Measurements from ENCODE around the gene THSD4. TPM values are rescaled to one million over a fixed set of nuclear protein-coding genes. Genes with fewer than 3 reads are reported as not detected.
A peak's percentile ranks its signal among the peaks of the same experiment; 100 is the strongest.

THSD4 gene
- total RNA-seq, 1 experiment from 2014 or later = 29.3 TPM

GRCh38 chr15:71357321-71357732, 242.1 kb downstream of the THSD4 start:
- Histone ChIP-seq H3K9me3 (ENCODE audit: insufficient read depth, low read depth) (no peaks in the 10 kb centered on the region), H2AFZ (no peak overlapping the region), H4K20me1 (ENCODE audit: insufficient read depth) (no peaks in the 10 kb centered on the region), H3K79me2 (ENCODE audit: low read depth) (no peaks in the 10 kb centered on the region), H3K27me3 (ENCODE audit: insufficient read depth, low read depth) (no peaks in the 10 kb centered on the region), H3K36me3 (ENCODE audit: low read depth) (no peaks in the 10 kb centered on the region), H3K9me2 (ENCODE audit: insufficient read depth) (no peaks in the 10 kb centered on the region), H3K4me1 (replicated peaks; ENCODE audit: insufficient read depth) (no peaks in the 10 kb centered on the region), H3F3A (ENCODE audit: insufficient read depth, low read depth) (no peaks in the 10 kb centered on the region), H3K27ac (no peak overlapping the region), H3K4me2 (no peak overlapping the region), H3K4me3 (no peak overlapping the region)
- POLR2A ChIA-PET (ENCODE audit: unreplicated experiment) = no interaction called here
- intact Hi-C loops (cut with micrococcal nuclease; ENCODE audit: unreplicated experiment) = no loop called here
- TF ChIP-seq CTCF (conservative IDR thresholded peaks at IDR 0.05) = no peak
- no peak for TF ChIP-seq EZH2 (IDR thresholded peaks at IDR 0.05; ENCODE audit: low read depth)
- BruUV-seq (replicated peaks) = no TSS peak
- peak in 1 of 2 experiments; percentile 16 for DNase-seq
- CTCF ChIA-PET = no interaction called here

- no TSS peak for BruUV-seq (replicated peaks)
- Histone ChIP-seq H2AFZ (no peak overlapping the region), H3K9me2 (ENCODE audit: insufficient read depth) (no peaks in the 10 kb centered on the region), H3K4me3 (no peak overlapping the region), H3F3A (ENCODE audit: insufficient read depth, low read depth) (no peaks in the 10 kb centered on the region), H3K4me1 (replicated peaks; ENCODE audit: insufficient read depth) (no peaks in the 10 kb centered on the region), H4K20me1 (ENCODE audit: insufficient read depth) (no peaks in the 10 kb centered on the region), H3K4me2 (no peak overlapping the region), H3K27me3 (ENCODE audit: insufficient read depth, low read depth) (no peaks in the 10 kb centered on the region), H3K27ac (no peak overlapping the region), H3K36me3 (ENCODE audit: low read depth) (no peaks in the 10 kb centered on the region), H3K9me3 (ENCODE audit: insufficient read depth, low read depth) (no peaks in the 10 kb centered on the region), H3K79me2 (ENCODE audit: low read depth) (no peaks in the 10 kb centered on the region)
- POLR2A ChIA-PET (ENCODE audit: unreplicated experiment) = no interaction called here
- no peak for DNase-seq
- CTCF ChIA-PET = no interaction called here
- intact Hi-C loops (cut with micrococcal nuclease; ENCODE audit: unreplicated experiment) = no loop called here
- TF ChIP-seq EZH2 (IDR thresholded peaks at IDR 0.05; ENCODE audit: low read depth) (no peak), CTCF (conservative IDR thresholded peaks at IDR 0.05) (no peak)
Measured at GRCh38 chr15:71357967-71358366, 242.7 kb downstream of the THSD4 start.

GRCh38 chr15:71359246-71359645, 244.0 kb downstream of the THSD4 start:
- H3K36me3 ChIP-seq (ENCODE audit: low read depth) = no peaks in the 10 kb centered on the region
- BruUV-seq (replicated peaks) = no TSS peak
- TF ChIP-seq CTCF (conservative IDR thresholded peaks at IDR 0.05) (no peak), EZH2 (IDR thresholded peaks at IDR 0.05; ENCODE audit: low read depth) (no peak)
- H2AFZ ChIP-seq = no peak overlapping the region
- no peak overlapping the region for H3K27ac ChIP-seq
- H4K20me1 ChIP-seq (ENCODE audit: insufficient read depth) = no peaks in the 10 kb centered on the region
- no peaks in the 10 kb centered on the region for H3K79me2 ChIP-seq (ENCODE audit: low read depth)
- no peaks in the 10 kb centered on the region for H3K27me3 ChIP-seq (ENCODE audit: insufficient read depth, low read depth)
- no peak for DNase-seq
- no peaks in the 10 kb centered on the region for H3K9me2 ChIP-seq (ENCODE audit: insufficient read depth)
- H3K4me1 ChIP-seq (replicated peaks; ENCODE audit: insufficient read depth) = no peaks in the 10 kb centered on the region
- no peak overlapping the region for H3K4me3 ChIP-seq
- CTCF ChIA-PET = no interaction called here
- no peaks in the 10 kb centered on the region for H3F3A ChIP-seq (ENCODE audit: insufficient read depth, low read depth)
- intact Hi-C loops (cut with micrococcal nuclease; ENCODE audit: unreplicated experiment) = no loop called here
- no peak overlapping the region for H3K4me2 ChIP-seq
- H3K9me3 ChIP-seq (ENCODE audit: insufficient read depth, low read depth) = no peaks in the 10 kb centered on the region
- POLR2A ChIA-PET (ENCODE audit: unreplicated experiment) = interaction anchor here (0.5 kb wide), 1 partner anchor 22 kb away, joined by 4 read pairs; no protein-coding TSS in a partner anchor
